ENCODE results near the gene ACO1.

The ACO1 gene

GRCh38 chr9:32502464-32502863 lies 118.0 kb downstream of the ACO1 start:
- no peak for DNase-seq

- DNase-seq, result no peak
These were observed 118.6 kb downstream of the ACO1 start for GRCh38 chr9:32503008-32503407.
